ENCODE data around the gene COQ10A. TPM values are rescaled to one million over a fixed set of nuclear protein-coding genes. Genes with fewer than 3 reads are reported as not detected.

The COQ10A gene
- total and polyA plus RNA-seq, 2 donors (not counting 3 experiments of a cell fraction or from before 2014, with no cell fraction given) = 14.7 to 32.4 TPM

- no peak overlapping the region for H3K4me2 ChIP-seq (ENCODE audit: insufficient read depth, low read length)
- H3K9ac ChIP-seq (replicated peaks; ENCODE audit: extremely low read depth, insufficient read depth, low read length) = no peak overlapping the region
- TF ChIP-seq, protein P1, sequence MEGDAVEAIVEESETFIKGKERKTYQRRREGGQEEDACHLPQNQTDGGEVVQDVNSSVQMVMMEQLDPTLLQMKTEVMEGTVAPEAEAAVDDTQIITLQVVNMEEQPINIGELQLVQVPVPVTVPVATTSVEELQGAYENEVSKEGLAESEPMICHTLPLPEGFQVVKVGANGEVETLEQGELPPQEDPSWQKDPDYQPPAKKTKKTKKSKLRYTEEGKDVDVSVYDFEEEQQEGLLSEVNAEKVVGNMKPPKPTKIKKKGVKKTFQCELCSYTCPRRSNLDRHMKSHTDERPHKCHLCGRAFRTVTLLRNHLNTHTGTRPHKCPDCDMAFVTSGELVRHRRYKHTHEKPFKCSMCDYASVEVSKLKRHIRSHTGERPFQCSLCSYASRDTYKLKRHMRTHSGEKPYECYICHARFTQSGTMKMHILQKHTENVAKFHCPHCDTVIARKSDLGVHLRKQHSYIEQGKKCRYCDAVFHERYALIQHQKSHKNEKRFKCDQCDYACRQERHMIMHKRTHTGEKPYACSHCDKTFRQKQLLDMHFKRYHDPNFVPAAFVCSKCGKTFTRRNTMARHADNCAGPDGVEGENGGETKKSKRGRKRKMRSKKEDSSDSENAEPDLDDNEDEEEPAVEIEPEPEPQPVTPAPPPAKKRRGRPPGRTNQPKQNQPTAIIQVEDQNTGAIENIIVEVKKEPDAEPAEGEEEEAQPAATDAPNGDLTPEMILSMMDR (IDR thresholded peaks at IDR 0.05; ENCODE audit: extremely low read depth in 1 of 2, insufficient read depth in 1 of 2, low read depth in 1 of 2, low read length in 2 of 2) = no peak
- no peak for TF ChIP-seq MAX (IDR thresholded peaks at IDR 0.05; ENCODE audit: insufficient read depth, insufficient read length)
- no peak for TF ChIP-seq FOS (IDR thresholded peaks at IDR 0.05; ENCODE audit: borderline replicate concordance, insufficient read depth, low read length)
- TF ChIP-seq MYC (IDR thresholded peaks at IDR 0.05; ENCODE audit: low read depth, low read length) = no peak
- TF ChIP-seq JUN (IDR thresholded peaks at IDR 0.05; ENCODE audit: borderline replicate concordance, insufficient read depth, insufficient read length, low read depth) = no peak
- TF ChIP-seq GATA2 (IDR thresholded peaks at IDR 0.05; ENCODE audit: insufficient read depth, insufficient read length, low read depth, low read length) = no peak
- TF ChIP-seq POLR2AphosphoS5 (IDR thresholded peaks at IDR 0.05; ENCODE audit: insufficient read depth, low read depth, low read length) = no peak
- no peak for TF ChIP-seq EZH2 (IDR thresholded peaks at IDR 0.05; ENCODE audit: borderline replicate concordance, low read depth, low read length, severe bottlenecking)
- TF ChIP-seq POLR2A (IDR thresholded peaks at IDR 0.05; ENCODE audit: low read depth, low read length) = no peak
- H3K27me3 ChIP-seq (ENCODE audit: control insufficient read depth in 2 of 2, insufficient read depth in 2 of 2, low read length in 2 of 2) = no peaks in the 10 kb centered on the region
- peaks cover 56% of the 10 kb centered on the region for H3K79me2 ChIP-seq (ENCODE audit: control insufficient read depth, insufficient read depth, low read length)
- ChIA-PET POLR2A (interaction anchor here (0.6 kb wide), 1 partner anchor 32 kb away, joined by 4 read pairs; no protein-coding TSS in a partner anchor), CTCF (no interaction called here)
- no peak overlapping the region for H3K27ac ChIP-seq (ENCODE audit: insufficient read depth, low read depth, low read length)
- FAIRE-seq (no peak), DNase-seq (ENCODE audit: low read depth, low spot score) (no peak)
- dilution Hi-C loops (cut with MboI; ENCODE audit: extremely low pct_ligation_motif_present, low sequenced_read_pairs) (no loop called here), intact Hi-C loops (cut with micrococcal nuclease) (no loop called here)
- H4K20me1 ChIP-seq (replicated peaks; ENCODE audit: control insufficient read depth, extremely low read depth, insufficient read depth, low read length) = peaks cover 3% of the 10 kb centered on the region
- no peak overlapping the region for H3K4me3 ChIP-seq (replicated peaks in 1 of 3; ENCODE audit: insufficient read depth in 1 of 3, low read depth in 1 of 3, low read length in 3 of 3)
- H3K9me1 ChIP-seq (replicated peaks; ENCODE audit: control insufficient read depth, extremely low read depth, insufficient read depth, low read length) = no peaks in the 10 kb centered on the region
- H3K9me3 ChIP-seq (replicated peaks; ENCODE audit: control insufficient read depth, insufficient read depth, low read length) = no peaks in the 10 kb centered on the region
- peaks cover 8% of the 10 kb centered on the region for H3K4me1 ChIP-seq (ENCODE audit: control insufficient read depth, extremely low read depth, insufficient read depth, low read length)
- H2AFZ ChIP-seq (ENCODE audit: low read depth, low read length) = no peak overlapping the region
- BruUV-seq (replicated peaks) = no TSS peak
- H3K36me3 ChIP-seq (ENCODE audit: control insufficient read depth in 2 of 2, extremely low read depth in 1 of 2, insufficient read depth in 2 of 2, low read length in 2 of 2) = peaks cover 8 to 13% of the 10 kb centered on the region in 2 experiments
These were observed 22.1 kb downstream of the COQ10A start for GRCh38 chr12:56288705-56289387.

Measured in endothelial cell of umbilical vein (primary cell).